ENCODE results near the gene ANKEF1. TPM values are rescaled to one million over a fixed set of nuclear protein-coding genes. Genes with fewer than 3 reads are reported as not detected.

The ANKEF1 gene
- total RNA-seq, 3 donors from 2014 or later (not counting 1 experiment from before 2014, with no cell fraction given), result 1.6 to 1.9 (median 1.8) TPM

GRCh38 chr20:10078403-10078802 lies 43.6 kb downstream of the ANKEF1 start:
- intact Hi-C loops (cut with micrococcal nuclease), result no loop called here

DNA sequence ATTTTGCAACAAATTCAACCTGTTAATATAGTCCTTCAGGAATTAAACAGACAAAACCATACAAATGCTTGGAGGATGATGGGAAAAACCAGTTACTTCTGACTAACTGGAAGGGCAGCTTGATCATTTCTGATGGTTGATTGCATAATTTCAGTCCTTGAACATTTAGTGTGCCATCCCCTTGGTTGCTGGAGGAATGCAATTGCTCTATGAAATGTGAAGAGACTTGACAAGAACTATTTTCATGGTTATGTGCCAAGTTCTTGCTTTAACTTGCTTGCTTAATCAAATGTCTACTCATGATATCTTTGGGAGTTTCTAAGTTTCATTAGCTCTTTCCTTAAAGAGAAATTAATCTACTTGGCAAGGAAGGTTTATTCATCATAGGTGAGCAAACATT lies 45.2 kb downstream of the ANKEF1 start:
- no peak for ATAC-seq
- Mint-ChIP-seq H3K27me3 (ENCODE audit: low read depth in 2 of 2) (peaks cover 12 to 28% of the 10 kb centered on the region in 2 donors), H3K9me3 (no peaks in the 10 kb centered on the region), H3K4me1 (no peaks in the 10 kb centered on the region), H3K27ac (no peak overlapping the region), H3K36me3 (no peaks in the 10 kb centered on the region), H3K4me3 (no peak overlapping the region)
- H3K27ac ChIP-seq (ENCODE audit: low read length), result no peak overlapping the region
- TF ChIP-seq, protein P1, sequence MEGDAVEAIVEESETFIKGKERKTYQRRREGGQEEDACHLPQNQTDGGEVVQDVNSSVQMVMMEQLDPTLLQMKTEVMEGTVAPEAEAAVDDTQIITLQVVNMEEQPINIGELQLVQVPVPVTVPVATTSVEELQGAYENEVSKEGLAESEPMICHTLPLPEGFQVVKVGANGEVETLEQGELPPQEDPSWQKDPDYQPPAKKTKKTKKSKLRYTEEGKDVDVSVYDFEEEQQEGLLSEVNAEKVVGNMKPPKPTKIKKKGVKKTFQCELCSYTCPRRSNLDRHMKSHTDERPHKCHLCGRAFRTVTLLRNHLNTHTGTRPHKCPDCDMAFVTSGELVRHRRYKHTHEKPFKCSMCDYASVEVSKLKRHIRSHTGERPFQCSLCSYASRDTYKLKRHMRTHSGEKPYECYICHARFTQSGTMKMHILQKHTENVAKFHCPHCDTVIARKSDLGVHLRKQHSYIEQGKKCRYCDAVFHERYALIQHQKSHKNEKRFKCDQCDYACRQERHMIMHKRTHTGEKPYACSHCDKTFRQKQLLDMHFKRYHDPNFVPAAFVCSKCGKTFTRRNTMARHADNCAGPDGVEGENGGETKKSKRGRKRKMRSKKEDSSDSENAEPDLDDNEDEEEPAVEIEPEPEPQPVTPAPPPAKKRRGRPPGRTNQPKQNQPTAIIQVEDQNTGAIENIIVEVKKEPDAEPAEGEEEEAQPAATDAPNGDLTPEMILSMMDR (IDR thresholded peaks at IDR 0.05), result no peak
- DNase-seq, result no peak
- intact Hi-C loops (cut with micrococcal nuclease), result no loop called here
- no peak overlapping the region for H3K4me3 ChIP-seq (ENCODE audit: low read length)
- no peaks in the 10 kb centered on the region for H3K27me3 ChIP-seq (ENCODE audit: control insufficient read depth, insufficient read depth, low read length)
- no peaks in the 10 kb centered on the region for H3K4me1 ChIP-seq (ENCODE audit: control insufficient read depth, insufficient read depth, low read length)
- H3K36me3 ChIP-seq (ENCODE audit: control insufficient read depth, insufficient read depth, low read length), result no peaks in the 10 kb centered on the region
- no peaks in the 10 kb centered on the region for H3K9me3 ChIP-seq (ENCODE audit: control insufficient read depth, insufficient read depth, low read length)

More at GRCh38 chr20:10078403-10078802, 43.6 kb downstream of the ANKEF1 start:
- H3K27me3 ChIP-seq (ENCODE audit: control insufficient read depth, insufficient read depth, low read length), result no peaks in the 10 kb centered on the region
- Mint-ChIP-seq H3K9me3 (no peaks in the 10 kb centered on the region), H3K36me3 (no peaks in the 10 kb centered on the region), H3K4me3 (no peak overlapping the region), H3K4me1 (no peaks in the 10 kb centered on the region), H3K27ac (no peak overlapping the region), H3K27me3 (ENCODE audit: low read depth in 2 of 2) (peaks cover 19 to 44% of the 10 kb centered on the region in 2 donors)
- no peaks in the 10 kb centered on the region for H3K4me1 ChIP-seq (ENCODE audit: control insufficient read depth, insufficient read depth, low read length)
- H3K27ac ChIP-seq (ENCODE audit: low read length), result no peak overlapping the region
- no peaks in the 10 kb centered on the region for H3K9me3 ChIP-seq (ENCODE audit: control insufficient read depth, insufficient read depth, low read length)
- 88% methylated on average over 3 of the region's 3 CpGs for WGBS (ENCODE audit: insufficient coverage)
- no peak for DNase-seq
- H3K4me3 ChIP-seq (ENCODE audit: low read length), result no peak overlapping the region
- no peaks in the 10 kb centered on the region for H3K36me3 ChIP-seq (ENCODE audit: control insufficient read depth, insufficient read depth, low read length)
- no peak for ATAC-seq
- TF ChIP-seq, protein P1 (IDR thresholded peaks at IDR 0.05), result no peak

- no peaks in the 10 kb centered on the region for H3K36me3 Mint-ChIP-seq
- intact Hi-C loops (cut with micrococcal nuclease), result no loop called here
- Histone ChIP-seq H3K36me3 (ENCODE audit: control insufficient read depth, insufficient read depth, low read length) (no peaks in the 10 kb centered on the region), H3K27me3 (ENCODE audit: control insufficient read depth, insufficient read depth, low read length) (no peaks in the 10 kb centered on the region), H3K4me1 (ENCODE audit: control insufficient read depth, insufficient read depth, low read length) (no peaks in the 10 kb centered on the region), H3K4me3 (ENCODE audit: low read length) (no peak overlapping the region), H3K9me3 (ENCODE audit: control insufficient read depth, insufficient read depth, low read length) (no peaks in the 10 kb centered on the region), H3K27ac (ENCODE audit: low read length) (no peak overlapping the region)
- DNase-seq, result no peak
- no peaks in the 10 kb centered on the region for H3K9me3 Mint-ChIP-seq
- TF ChIP-seq, protein P1 (IDR thresholded peaks at IDR 0.05), result no peak
- no peak overlapping the region for H3K4me3 Mint-ChIP-seq
- no peak for ATAC-seq
- no peak overlapping the region for H3K27ac Mint-ChIP-seq
- H3K27me3 Mint-ChIP-seq (ENCODE audit: low read depth in 2 of 2), result peaks cover 10 to 22% of the 10 kb centered on the region in 2 donors
- no peaks in the 10 kb centered on the region for H3K4me1 Mint-ChIP-seq
Measured at GRCh38 chr20:10080574-10080973, 45.8 kb downstream of the ANKEF1 start.

GRCh38 chr20:10089871-10090587 lies 55.2 kb downstream of the ANKEF1 start:
- Mint-ChIP-seq H3K4me3 (no peak overlapping the region), H3K27me3 (ENCODE audit: low read depth in 2 of 2) (peaks cover 5 to 8% of the 10 kb centered on the region in 2 donors), H3K36me3 (no peaks in the 10 kb centered on the region), H3K27ac (no peak overlapping the region), H3K4me1 (no peaks in the 10 kb centered on the region), H3K9me3 (no peaks in the 10 kb centered on the region)
- no peak overlapping the region for H3K4me3 ChIP-seq (ENCODE audit: low read length)
- H3K27ac ChIP-seq (ENCODE audit: low read length), result no peak overlapping the region
- no peaks in the 10 kb centered on the region for H3K4me1 ChIP-seq (ENCODE audit: control insufficient read depth, insufficient read depth, low read length)
- H3K27me3 ChIP-seq (ENCODE audit: control insufficient read depth, insufficient read depth, low read length), result no peaks in the 10 kb centered on the region
- WGBS (ENCODE audit: insufficient coverage), result 98% methylated on average over 3 of the region's 4 CpGs
- H3K36me3 ChIP-seq (ENCODE audit: control insufficient read depth, insufficient read depth, low read length), result no peaks in the 10 kb centered on the region
- ATAC-seq (no peak), DNase-seq (no peak)
- intact Hi-C loops (cut with micrococcal nuclease), result loop anchor here (2.0 to 5.0 kb wide), 2 partner anchors 111 to 267 kb away; no protein-coding TSS in a partner anchor
- no peaks in the 10 kb centered on the region for H3K9me3 ChIP-seq (ENCODE audit: control insufficient read depth, insufficient read depth, low read length)
- TF ChIP-seq, protein P1 (IDR thresholded peaks at IDR 0.05), result no peak
